ENCODE results near the gene OLFM1.

DNA sequence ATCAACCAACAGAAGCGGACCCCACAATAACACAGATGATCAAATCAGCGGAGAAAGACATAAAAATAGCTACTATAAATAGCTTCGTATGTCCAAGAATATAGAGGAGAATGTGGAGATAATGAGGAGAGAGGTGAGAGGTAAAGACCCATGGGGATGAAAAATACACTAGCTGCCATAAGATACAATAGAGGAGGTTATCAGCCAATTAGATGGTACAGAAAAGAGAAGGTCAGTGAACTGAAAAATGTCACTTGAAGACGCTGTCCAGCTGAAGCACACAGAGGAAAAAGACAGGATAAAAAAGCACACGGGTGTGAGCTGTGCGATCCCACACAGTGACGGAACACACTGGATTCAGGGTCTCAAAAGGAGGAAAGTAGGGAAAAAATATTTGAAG, 73.4 kb downstream of the OLFM1 start:
- TF ChIP-seq POLR2A (IDR thresholded peaks at IDR 0.05), result no peak
- TF ChIP-seq, protein P1, sequence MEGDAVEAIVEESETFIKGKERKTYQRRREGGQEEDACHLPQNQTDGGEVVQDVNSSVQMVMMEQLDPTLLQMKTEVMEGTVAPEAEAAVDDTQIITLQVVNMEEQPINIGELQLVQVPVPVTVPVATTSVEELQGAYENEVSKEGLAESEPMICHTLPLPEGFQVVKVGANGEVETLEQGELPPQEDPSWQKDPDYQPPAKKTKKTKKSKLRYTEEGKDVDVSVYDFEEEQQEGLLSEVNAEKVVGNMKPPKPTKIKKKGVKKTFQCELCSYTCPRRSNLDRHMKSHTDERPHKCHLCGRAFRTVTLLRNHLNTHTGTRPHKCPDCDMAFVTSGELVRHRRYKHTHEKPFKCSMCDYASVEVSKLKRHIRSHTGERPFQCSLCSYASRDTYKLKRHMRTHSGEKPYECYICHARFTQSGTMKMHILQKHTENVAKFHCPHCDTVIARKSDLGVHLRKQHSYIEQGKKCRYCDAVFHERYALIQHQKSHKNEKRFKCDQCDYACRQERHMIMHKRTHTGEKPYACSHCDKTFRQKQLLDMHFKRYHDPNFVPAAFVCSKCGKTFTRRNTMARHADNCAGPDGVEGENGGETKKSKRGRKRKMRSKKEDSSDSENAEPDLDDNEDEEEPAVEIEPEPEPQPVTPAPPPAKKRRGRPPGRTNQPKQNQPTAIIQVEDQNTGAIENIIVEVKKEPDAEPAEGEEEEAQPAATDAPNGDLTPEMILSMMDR (IDR thresholded peaks at IDR 0.05), result no peak

Data from lower leg skin (tissue), 3 donors.